H9 (cell line): ENCODE data around the gene BIN1. TPM values are rescaled to one million over a fixed set of nuclear protein-coding genes. Genes with fewer than 3 reads are reported as not detected.

Source experiments
- DNase-seq: peaks from one replicate; pipeline ENCODE4 v3.0.0-alpha.2; 2017
- H2AFZ ChIP-seq: one replicate; pipeline ENCODE4 v1.6.1; 2013; ENCODE audit warnings: mild to moderate bottlenecking, low read length, control low read depth, moderate library complexity
- H2AK5ac ChIP-seq: 2 replicates; pipeline ENCODE4 v1.6.1; 2013; ENCODE audit warnings: low read length, control low read depth, mixed read lengths; ENCODE audit not compliant: insufficient read length
- H2BK120ac ChIP-seq: one replicate; pipeline ENCODE4 v1.6.1; 2013; ENCODE audit warnings: low read depth, mild to moderate bottlenecking, low read length, control low read depth, inconsistent platforms; ENCODE audit not compliant: poor library complexity, severe bottlenecking
- H2BK12ac ChIP-seq: 2 replicates; pipeline ENCODE4 v1.6.1; 2013; ENCODE audit warnings: low read length, control low read depth, mixed read lengths, low read depth; ENCODE audit not compliant: insufficient read length
- H2BK15ac ChIP-seq: 2 replicates; pipeline ENCODE4 v1.6.1; 2013; ENCODE audit warnings: low read depth, low read length, control low read depth
- H2BK20ac ChIP-seq: one replicate; pipeline ENCODE4 v1.6.1; 2013; ENCODE audit warnings: low read depth, mild to moderate bottlenecking, low read length, control low read depth, inconsistent platforms; ENCODE audit not compliant: poor library complexity, severe bottlenecking
- H2BK5ac ChIP-seq: 2 replicates; pipeline ENCODE4 v1.6.1; 2013; ENCODE audit warnings: low read length, control low read depth, mixed read lengths; ENCODE audit not compliant: insufficient read length
- H3K14ac ChIP-seq: 2 replicates; pipeline ENCODE4 v1.6.1; 2013; ENCODE audit warnings: low read length, control low read depth; ENCODE audit not compliant: insufficient read depth
- H3K18ac ChIP-seq: 2 replicates; pipeline ENCODE4 v1.6.1; 2013; ENCODE audit warnings: low read depth, mild to moderate bottlenecking, mixed read lengths, low read length, control low read depth; ENCODE audit not compliant: insufficient read length
- H3K23ac ChIP-seq: 2 replicates; pipeline ENCODE4 v1.6.1; 2013; ENCODE audit warnings: low read length, control low read depth, mixed read lengths, low read depth; ENCODE audit not compliant: insufficient read length
- H3K23me2 ChIP-seq: 2 replicates; pipeline ENCODE4 v1.6.1; 2013; ENCODE audit warnings: low read depth, mild to moderate bottlenecking, mixed read lengths, low read length, control low read depth; ENCODE audit not compliant: insufficient read length, poor library complexity, severe bottlenecking
- H3K27ac ChIP-seq: 2 replicates; pipeline ENCODE4 v1.5.1; 2013; ENCODE audit warnings: low read length, control low read depth, mixed read lengths, low read depth; ENCODE audit not compliant: insufficient read length
- H3K27me3 ChIP-seq: 2 replicates; pipeline ENCODE4 v1.6.1; 2013; ENCODE audit warnings: low read length, control low read depth, inconsistent platforms; ENCODE audit not compliant: insufficient read depth
- H3K4ac ChIP-seq: 2 replicates; pipeline ENCODE4 v1.6.1; 2013; ENCODE audit warnings: low read depth, mild to moderate bottlenecking, control low read depth, inconsistent platforms, low read length, moderate library complexity
- H3K4me1 ChIP-seq: 2 replicates; pipeline ENCODE4 v1.6.1; 2013; ENCODE audit warnings: low read length, control low read depth, inconsistent platforms; ENCODE audit not compliant: insufficient read depth
- H3K4me2 ChIP-seq: 2 replicates; pipeline ENCODE4 v1.6.1; 2013; ENCODE audit warnings: low read length, control low read depth, mixed read lengths; ENCODE audit not compliant: insufficient read length, insufficient read depth
- H3K56ac ChIP-seq: 2 replicates; pipeline ENCODE4 v1.6.1; 2013; ENCODE audit warnings: low read depth, mild to moderate bottlenecking, mixed read lengths, low read length, control low read depth; ENCODE audit not compliant: insufficient read length
- H3K79me1 ChIP-seq: 2 replicates; pipeline ENCODE4 v1.6.1; 2013; ENCODE audit warnings: low read depth, mild to moderate bottlenecking, moderate library complexity, low read length, control low read depth, inconsistent platforms; ENCODE audit not compliant: insufficient read depth, poor library complexity, severe bottlenecking
- H3K79me2 ChIP-seq: 2 replicates; pipeline ENCODE4 v1.6.1; 2013; ENCODE audit warnings: low read length, control low read depth, inconsistent platforms; ENCODE audit not compliant: insufficient read depth
- H3K9ac ChIP-seq: 2 replicates; pipeline ENCODE4 v1.6.1; 2013; ENCODE audit warnings: low read length, control low read depth, mixed read lengths; ENCODE audit not compliant: insufficient read length; ENCODE audit errors: extremely low read depth
- H3K9me3 ChIP-seq: one replicate; pipeline ENCODE4 v1.6.1; 2013; ENCODE audit warnings: low read depth, low read length, inconsistent platforms; ENCODE audit not compliant: control insufficient read depth
- H3T11ph ChIP-seq: one replicate; pipeline ENCODE4 v1.6.1; 2013; ENCODE audit warnings: mild to moderate bottlenecking, low read length, control low read depth, inconsistent platforms
- H4K20me1 ChIP-seq: one replicate; pipeline ENCODE4 v1.6.1; 2013; ENCODE audit not compliant: control insufficient read depth, insufficient read length, insufficient read depth
- H4K5ac ChIP-seq: 2 replicates; pipeline ENCODE4 v1.6.1; 2013; ENCODE audit warnings: low read depth, mild to moderate bottlenecking, mixed read lengths, low read length, control low read depth; ENCODE audit not compliant: insufficient read length
- H4K8ac ChIP-seq: replicated peaks from 2 replicates; pipeline ENCODE4 v1.6.1; 2013; ENCODE audit warnings: low read length, control low read depth, mixed read lengths, low read depth; ENCODE audit not compliant: insufficient read length
- H4K91ac ChIP-seq: 2 replicates; pipeline ENCODE4 v1.6.1; 2013; ENCODE audit warnings: low read depth, mild to moderate bottlenecking, moderate library complexity, mixed read lengths, low read length, control low read depth; ENCODE audit not compliant: insufficient read length
- H3K27ac Mint-ChIP-seq, 3 experiments: 2 replicates in 2 of 3; 3 replicates in 1 of 3; pipeline ENCODE4 v1.8.0; 2020 to 2021; ENCODE audit warnings: mixed read lengths in 3 of 3, mild to moderate bottlenecking in 1 of 3, moderate library complexity in 1 of 3
- H3K27me3 Mint-ChIP-seq: 2 replicates; pipeline ENCODE4 v1.8.0; 2021; ENCODE audit warnings: low read depth, mild to moderate bottlenecking, moderate library complexity, mixed read lengths
- H3K36me3 Mint-ChIP-seq, 3 experiments: 2 replicates in 2 of 3; 3 replicates in 1 of 3; pipeline ENCODE4 v1.8.0; 2020 to 2021; ENCODE audit warnings: low read depth in 3 of 3, mixed read lengths in 3 of 3; ENCODE audit not compliant: insufficient read depth in 1 of 3
- H3K4me1 Mint-ChIP-seq, 2 experiments: 2 replicates each; pipeline ENCODE4 v1.8.0; 2020; ENCODE audit warnings: mixed read lengths in 2 of 2
- H3K4me3 Mint-ChIP-seq, 2 experiments: 2 replicates in 1 of 2; 3 replicates in 1 of 2; pipeline ENCODE4 v1.8.0; 2020 to 2021; ENCODE audit warnings: mild to moderate bottlenecking in 2 of 2, mixed read lengths in 2 of 2, moderate library complexity in 1 of 2
- H3K9me3 Mint-ChIP-seq, 2 experiments: 2 replicates in 1 of 2; 3 replicates in 1 of 2; pipeline ENCODE4 v1.8.0; 2020; ENCODE audit warnings: mild to moderate bottlenecking in 2 of 2, mixed read lengths in 2 of 2, moderate library complexity in 1 of 2
- CTCF ChIP-seq: fragments of 200-600 bp; sonication (generic); conservative IDR thresholded peaks from 3 replicates; pipeline ENCODE4 v1.8.0; 2021; ENCODE audit warnings: antibody characterized with exemption, mild to moderate bottlenecking
- WGBS: extraction: QIAGEN DNeasy Blood & Tissue Kit; methylation state at CpG from one replicate; pipeline ENCODE4 v1.1.7; 2013; ENCODE audit warnings: missing lambda C conversion rate, low lambda C conversion rate, mixed read lengths; ENCODE audit not compliant: insufficient read length; ENCODE audit errors: extremely low coverage; 5-methylcytosine and 5-hydroxymethylcytosine counted together
- total RNA-seq: library from RNA; stranded (reverse); gene quantifications from 2 replicates; pipeline ENCODE4 v1.2.1, GENCODE V29; 2021

BIN1 gene
- total RNA-seq, 1 experiment from 2014 or later = 32.0 TPM

DNA sequence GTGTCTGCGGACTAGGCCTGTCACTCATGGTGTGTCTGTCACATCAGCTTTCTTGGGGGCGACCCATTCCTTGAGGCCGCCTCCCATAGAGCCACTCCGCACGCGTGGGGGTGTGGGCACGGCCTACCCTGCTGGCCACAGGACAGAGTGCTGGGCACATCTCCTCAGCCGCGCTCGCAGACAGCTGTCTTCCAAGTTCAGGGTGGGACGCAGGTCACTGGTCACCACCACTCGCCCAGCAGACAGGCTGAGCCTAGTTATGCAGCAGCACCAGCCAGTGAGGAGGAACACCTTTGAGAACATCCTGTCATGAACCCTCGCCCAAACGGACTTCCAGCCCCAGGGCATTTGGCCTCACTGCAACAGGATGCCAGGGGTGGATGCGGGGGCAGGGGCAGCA, 30.8 kb upstream of the BIN1 start:
- Histone ChIP-seq H2AFZ (no peak overlapping the region), H2BK20ac (no peak overlapping the region), H3K56ac (no peak overlapping the region), H3K18ac (no peak overlapping the region), H3K27ac (no peak overlapping the region), H3K4me2 (no peak overlapping the region), H3K79me2 (no peaks in the 10 kb centered on the region), H3T11ph (no peak overlapping the region), H4K20me1 (no peaks in the 10 kb centered on the region), H3K14ac (no peak overlapping the region), H2BK15ac (no peak overlapping the region), H3K79me1 (no peaks in the 10 kb centered on the region), H3K23ac (no peak overlapping the region), H2BK12ac (no peak overlapping the region), H4K8ac (no peak overlapping the region), H4K91ac (no peak overlapping the region), H2AK5ac (no peak overlapping the region), H3K9me3 (no peaks in the 10 kb centered on the region), H2BK5ac (no peak overlapping the region), H3K4ac (no peak overlapping the region), H4K5ac (no peak overlapping the region), H3K27me3 (no peaks in the 10 kb centered on the region), H3K23me2 (no peaks in the 10 kb centered on the region), H2BK120ac (no peak overlapping the region), H3K9ac (no peak overlapping the region), H3K4me1 (no peaks in the 10 kb centered on the region)
- no peaks in the 10 kb centered on the region for H3K4me1 Mint-ChIP-seq
- peak overlapping the region in 1 of 3 experiments; percentile 10; a peak in 1 of 7 replicates for H3K27ac Mint-ChIP-seq
- no peaks in the 10 kb centered on the region for H3K36me3 Mint-ChIP-seq
- TF ChIP-seq CTCF = no peak
- no peak for DNase-seq
- H3K9me3 Mint-ChIP-seq = peaks cover 3% of the 10 kb centered on the region in 2 experiments; a peak in 3 of 5 replicates
- peaks cover 3% of the 10 kb centered on the region for H3K27me3 Mint-ChIP-seq
- no CpG with 5 or more reads among the region's 15 CpGs for WGBS
- H3K4me3 Mint-ChIP-seq = no peak overlapping the region; a peak in 1 of 5 replicates
